Adrenal gland (tissue), 5 donors: ENCODE data around the gene SLC7A5.

Experiments
- CTCF ChIP-seq, 6 experiments: fragments of 450-650 bp in 4 of 6; fragments of 200-600 bp in 2 of 6; sonication (generic) in 1 of 6; IDR thresholded peaks; 1 replicate in 5 of 6; 2 replicates in 1 of 6; pipeline versions ENCODE4 v1.5.1 to v1.8.0; 2016 to 2021; ENCODE audit warnings: antibody characterized with exemption in 6 of 6, mild to moderate bottlenecking in 2 of 6, moderate library complexity in 1 of 6
- POLR2A ChIP-seq, 2 donors: fragments of 450-650 bp; IDR thresholded peaks; one replicate each; pipeline ENCODE4 v1.6.1; 2017; ENCODE audit warnings: antibody characterized with exemption in 2 of 2, mild to moderate bottlenecking in 2 of 2, moderate library complexity in 1 of 2
- donor health status: DM: no; HTN: no; CAD: no.

DNA sequence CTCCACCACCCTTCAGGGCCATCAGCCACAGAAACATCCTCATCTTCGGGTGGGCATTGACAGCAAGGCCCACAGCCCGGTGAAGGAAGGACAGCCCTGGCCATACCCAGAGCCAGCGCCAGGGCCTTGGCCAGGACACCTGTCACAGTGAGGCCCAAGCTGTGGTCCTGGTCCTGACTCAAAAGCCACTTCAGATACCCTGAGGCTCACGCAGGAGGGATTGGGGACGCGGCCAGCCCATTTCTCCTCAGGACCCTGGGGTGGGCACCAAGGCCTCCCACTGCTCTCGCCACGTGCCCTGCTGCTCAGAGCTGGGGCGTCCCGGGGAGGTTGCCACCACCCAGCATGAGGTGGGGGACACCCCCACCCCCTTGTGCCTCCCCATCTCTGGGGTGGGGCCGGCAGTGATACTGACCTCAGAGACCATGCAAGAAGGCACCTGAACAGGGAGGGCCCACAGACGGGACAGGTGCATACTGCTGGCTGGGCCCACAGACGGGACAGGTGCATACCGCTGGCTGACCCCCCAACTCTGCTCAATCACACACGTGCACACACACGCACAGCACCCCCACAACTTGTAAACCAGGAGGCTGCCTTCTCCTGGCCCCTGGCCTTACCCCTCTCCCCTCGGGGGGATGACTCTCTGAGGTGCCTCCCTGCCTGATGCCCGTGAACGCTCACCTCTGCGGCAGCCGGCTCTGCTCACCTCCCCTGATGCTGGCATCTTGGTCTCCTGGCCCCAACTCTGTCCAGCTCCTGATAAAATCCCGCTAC is 14.2 kb downstream of the SLC7A5 start:
- no peak for TF ChIP-seq POLR2A (IDR thresholded peaks at IDR 0.05)
- no peak for TF ChIP-seq CTCF (IDR thresholded peaks at IDR 0.05)
